ENCODE data around the gene NFASC.

NFASC gene

GRCh38 chr1:204992201-204992997 is 121.7 kb downstream of the NFASC start:
- Histone ChIP-seq H3K9me3 (ENCODE audit: control insufficient read depth, low read length) (no peaks in the 10 kb centered on the region), H3K36me3 (ENCODE audit: control insufficient read depth, insufficient read depth, low read length) (no peaks in the 10 kb centered on the region), H3K27ac (ENCODE audit: low read depth, low read length, severe bottlenecking) (no peak overlapping the region), H3K4me1 (ENCODE audit: control insufficient read depth, insufficient read depth, low read length, poor library complexity, severe bottlenecking) (peaks cover 17% of the 10 kb centered on the region), H3K4me3 (ENCODE audit: extremely low read depth, insufficient read depth, low read length, poor library complexity, severe bottlenecking) (no peak overlapping the region)
- 89 to 98% methylated on average over 10 to 12 of the region's 13 CpGs for WGBS, 2 experiments (ENCODE audit: insufficient coverage in 2 of 2)

DNA sequence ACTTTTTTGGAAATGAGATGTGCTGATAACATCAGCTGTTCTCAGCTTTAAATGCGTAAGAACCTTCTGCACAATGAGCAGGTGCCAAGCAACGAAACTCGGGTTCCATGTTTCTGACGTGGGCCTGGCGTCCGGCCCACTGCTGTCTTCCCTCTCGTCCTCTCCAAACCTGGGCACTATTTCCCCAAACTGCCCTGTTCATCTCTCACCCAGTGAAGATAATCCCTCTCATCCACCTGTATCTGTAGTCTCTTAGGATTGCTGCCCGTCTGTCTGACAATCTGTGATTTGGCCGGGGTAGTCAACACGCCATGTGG is 122.3 kb downstream of the NFASC start:
- Histone ChIP-seq H3K4me3 (ENCODE audit: extremely low read depth, insufficient read depth, low read length, poor library complexity, severe bottlenecking) (no peak overlapping the region), H3K4me1 (ENCODE audit: control insufficient read depth, insufficient read depth, low read length, poor library complexity, severe bottlenecking) (peaks cover 17% of the 10 kb centered on the region), H3K9me3 (ENCODE audit: control insufficient read depth, low read length) (no peaks in the 10 kb centered on the region), H3K36me3 (ENCODE audit: control insufficient read depth, insufficient read depth, low read length) (no peaks in the 10 kb centered on the region), H3K27ac (ENCODE audit: low read depth, low read length, severe bottlenecking) (no peak overlapping the region)
- 93 to 96% methylated on average over 9 to 10 of the region's 10 CpGs for WGBS, 2 experiments (ENCODE audit: insufficient coverage in 2 of 2)

- Histone ChIP-seq H3K9me3 (ENCODE audit: control insufficient read depth, low read length) (no peaks in the 10 kb centered on the region), H3K4me1 (ENCODE audit: control insufficient read depth, insufficient read depth, low read length, poor library complexity, severe bottlenecking) (peaks cover 17% of the 10 kb centered on the region), H3K36me3 (ENCODE audit: control insufficient read depth, insufficient read depth, low read length) (no peaks in the 10 kb centered on the region), H3K4me3 (ENCODE audit: extremely low read depth, insufficient read depth, low read length, poor library complexity, severe bottlenecking) (no peak overlapping the region), H3K27ac (ENCODE audit: low read depth, low read length, severe bottlenecking) (no peak overlapping the region)
- WGBS, 2 experiments (ENCODE audit: insufficient coverage in 2 of 2): 94 to 95% methylated on average over 6 to 9 of the region's 10 CpGs
Observed at GRCh38 chr1:204994086-204994862, 123.6 kb downstream of the NFASC start.

DNA sequence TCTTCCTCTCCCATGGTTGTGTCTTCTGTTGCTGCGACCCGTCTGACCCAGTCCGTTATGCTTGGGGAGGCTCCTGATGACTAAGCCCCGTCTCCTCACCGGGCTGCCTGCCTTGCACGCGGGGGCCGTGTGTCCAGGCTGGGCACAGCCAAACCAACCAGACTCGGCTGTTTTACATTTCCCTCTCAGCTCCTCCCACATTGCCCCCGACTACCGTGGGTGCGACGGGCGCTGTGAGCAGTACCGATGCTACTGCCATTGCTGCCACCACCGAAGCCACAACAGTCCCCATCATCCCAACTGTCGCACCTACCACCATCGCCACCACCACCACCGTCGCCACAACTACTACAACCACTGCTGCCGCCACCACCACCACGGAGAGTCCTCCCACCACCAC is 126.3 kb downstream of the NFASC start:
- Histone ChIP-seq H3K4me1 (ENCODE audit: control insufficient read depth, insufficient read depth, low read length, poor library complexity, severe bottlenecking) (peaks cover 7% of the 10 kb centered on the region), H3K9me3 (ENCODE audit: control insufficient read depth, low read length) (no peaks in the 10 kb centered on the region), H3K36me3 (ENCODE audit: control insufficient read depth, insufficient read depth, low read length) (no peaks in the 10 kb centered on the region), H3K4me3 (ENCODE audit: extremely low read depth, insufficient read depth, low read length, poor library complexity, severe bottlenecking) (no peak overlapping the region), H3K27ac (ENCODE audit: low read depth, low read length, severe bottlenecking) (no peak overlapping the region)
- WGBS, 2 experiments (ENCODE audit: insufficient coverage in 2 of 2): 97% methylated on average over 20 to 21 of the region's 22 CpGs

DNA sequence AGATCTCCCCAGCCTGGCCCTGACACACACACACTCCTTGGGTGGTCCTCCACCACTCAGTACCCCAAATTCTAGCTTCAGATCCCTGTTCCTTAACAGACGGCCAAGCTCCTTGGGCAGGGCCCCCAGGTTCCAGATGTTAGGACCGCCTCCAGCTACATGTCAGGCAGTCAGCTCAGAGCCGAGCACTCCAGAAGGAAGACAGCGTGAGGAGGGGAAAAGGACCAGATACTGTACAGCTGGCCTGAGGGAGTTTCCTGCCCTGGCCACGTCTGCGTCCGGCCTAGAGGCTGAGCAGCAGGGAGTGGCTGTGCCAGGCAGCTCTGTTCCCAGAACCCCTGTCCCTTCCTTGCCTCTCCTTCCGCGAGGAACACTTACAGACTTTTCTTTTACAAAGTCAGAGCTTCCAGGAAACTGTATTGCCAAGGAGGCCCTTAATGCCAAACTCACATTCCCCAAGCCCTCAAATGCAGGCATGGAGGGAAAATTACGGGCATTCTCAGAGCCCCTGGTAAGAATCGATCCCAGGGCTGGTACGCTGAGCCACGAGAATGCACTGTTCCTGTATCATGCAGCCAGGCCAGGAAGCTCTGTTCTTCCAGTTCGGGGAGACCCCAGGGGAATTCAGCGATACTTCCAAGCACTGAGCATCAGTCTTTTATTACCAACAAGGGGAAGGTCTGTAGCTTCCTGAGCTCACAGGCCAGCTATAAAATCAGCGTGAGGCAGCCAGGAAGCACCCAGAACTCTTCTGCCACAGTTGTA is 127.1 kb downstream of the NFASC start:
- Histone ChIP-seq H3K36me3 (ENCODE audit: control insufficient read depth, insufficient read depth, low read length) (no peaks in the 10 kb centered on the region), H3K4me1 (ENCODE audit: control insufficient read depth, insufficient read depth, low read length, poor library complexity, severe bottlenecking) (peaks cover 7% of the 10 kb centered on the region), H3K4me3 (ENCODE audit: extremely low read depth, insufficient read depth, low read length, poor library complexity, severe bottlenecking) (no peak overlapping the region), H3K9me3 (ENCODE audit: control insufficient read depth, low read length) (no peaks in the 10 kb centered on the region), H3K27ac (ENCODE audit: low read depth, low read length, severe bottlenecking) (no peak overlapping the region)
- WGBS, 2 experiments (ENCODE audit: insufficient coverage in 2 of 2): 88 to 89% methylated on average over 16 of the region's 16 CpGs

DNA sequence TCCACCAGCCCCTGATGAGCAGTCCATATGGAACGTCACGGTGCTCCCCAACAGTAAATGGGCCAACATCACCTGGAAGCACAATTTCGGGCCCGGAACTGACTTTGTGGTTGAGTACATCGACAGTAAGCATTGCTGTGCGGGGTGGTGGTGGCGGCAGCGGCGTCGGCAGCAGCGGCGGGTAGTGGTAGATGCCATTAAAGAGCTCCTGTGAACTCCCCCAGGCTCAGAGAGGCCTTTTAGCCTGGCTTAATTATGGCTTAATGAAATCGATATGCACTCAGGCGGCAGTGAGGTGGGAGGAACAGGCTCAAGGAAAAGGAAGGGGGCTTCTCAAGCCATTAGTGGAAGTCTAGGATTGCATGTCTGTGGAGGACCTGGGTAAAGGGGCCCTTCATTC is 130.5 kb downstream of the NFASC start:
- no peaks in the 10 kb centered on the region for H3K36me3 ChIP-seq (ENCODE audit: control insufficient read depth, insufficient read depth, low read length)
- H3K9me3 ChIP-seq (ENCODE audit: control insufficient read depth, low read length): no peaks in the 10 kb centered on the region
- peaks cover 3% of the 10 kb centered on the region for H3K4me1 ChIP-seq (ENCODE audit: control insufficient read depth, insufficient read depth, low read length, poor library complexity, severe bottlenecking)
- 97% methylated on average over 14 of the region's 14 CpGs for WGBS, 2 experiments (ENCODE audit: insufficient coverage in 2 of 2)
- no peak overlapping the region for H3K27ac ChIP-seq (ENCODE audit: low read depth, low read length, severe bottlenecking)
- no peak overlapping the region for H3K4me3 ChIP-seq (ENCODE audit: extremely low read depth, insufficient read depth, low read length, poor library complexity, severe bottlenecking)

DNA sequence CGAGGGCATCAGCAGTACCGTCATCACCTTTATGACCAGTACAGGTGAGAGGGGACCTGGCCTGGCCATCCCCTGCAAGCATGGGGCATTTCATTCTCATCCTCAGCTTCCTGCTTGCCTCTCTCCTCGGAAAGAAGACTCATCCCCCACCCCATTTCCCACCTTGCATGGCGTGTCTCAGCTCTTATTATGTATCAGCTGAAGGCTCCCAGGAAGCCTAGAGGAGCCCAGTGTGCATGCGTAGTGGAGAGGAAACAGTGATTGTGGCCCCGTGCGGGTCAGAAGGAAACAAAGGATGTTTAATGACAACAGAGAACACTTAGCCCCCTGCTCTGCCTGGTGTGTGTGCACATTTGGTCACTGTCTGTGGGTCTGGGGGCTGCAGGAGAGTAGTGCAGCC is 132.0 kb downstream of the NFASC start:
- Histone ChIP-seq H3K4me1 (ENCODE audit: control insufficient read depth, insufficient read depth, low read length, poor library complexity, severe bottlenecking) (peaks cover 3% of the 10 kb centered on the region), H3K36me3 (ENCODE audit: control insufficient read depth, insufficient read depth, low read length) (no peaks in the 10 kb centered on the region), H3K9me3 (ENCODE audit: control insufficient read depth, low read length) (no peaks in the 10 kb centered on the region), H3K27ac (ENCODE audit: low read depth, low read length, severe bottlenecking) (no peak overlapping the region), H3K4me3 (ENCODE audit: extremely low read depth, insufficient read depth, low read length, poor library complexity, severe bottlenecking) (no peak overlapping the region)
- WGBS, 2 experiments (ENCODE audit: insufficient coverage in 2 of 2): 63 to 65% methylated on average over 6 of the region's 7 CpGs

- Histone ChIP-seq H3K4me1 (ENCODE audit: control insufficient read depth, insufficient read depth, low read length, poor library complexity, severe bottlenecking) (peaks cover 3% of the 10 kb centered on the region), H3K9me3 (ENCODE audit: control insufficient read depth, low read length) (no peaks in the 10 kb centered on the region), H3K4me3 (ENCODE audit: extremely low read depth, insufficient read depth, low read length, poor library complexity, severe bottlenecking) (no peak overlapping the region), H3K27ac (ENCODE audit: low read depth, low read length, severe bottlenecking) (no peak overlapping the region), H3K36me3 (ENCODE audit: control insufficient read depth, insufficient read depth, low read length) (no peaks in the 10 kb centered on the region)
- WGBS, 2 experiments (ENCODE audit: insufficient coverage in 2 of 2): 58 to 60% methylated on average over 8 to 9 of the region's 10 CpGs
Observed at GRCh38 chr1:205003358-205004131, 132.9 kb downstream of the NFASC start.

DNA sequence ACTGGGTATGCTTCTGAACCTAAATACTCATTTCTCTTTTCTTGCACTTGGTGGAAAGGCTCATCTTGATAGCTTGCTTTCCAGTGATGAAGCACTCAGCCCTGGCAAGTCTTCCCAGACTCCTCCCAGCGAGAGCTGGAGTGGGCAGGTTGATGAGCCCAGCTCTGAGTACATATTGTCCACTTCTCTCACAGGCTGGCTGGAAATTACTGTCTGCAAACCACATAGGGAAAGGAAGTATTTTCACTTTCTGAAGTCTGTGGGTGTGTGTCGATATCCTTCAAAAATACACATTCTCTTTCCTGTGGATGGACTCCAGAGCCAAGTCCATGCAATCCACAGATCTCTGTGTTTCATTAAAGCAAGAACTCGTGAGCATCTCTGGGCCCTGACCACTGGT is 133.7 kb downstream of the NFASC start:
- WGBS, 2 experiments (ENCODE audit: insufficient coverage in 2 of 2): 96 to 100% methylated on average over 2 of the region's 3 CpGs
- H3K4me1 ChIP-seq (ENCODE audit: control insufficient read depth, insufficient read depth, low read length, poor library complexity, severe bottlenecking): peaks cover 3% of the 10 kb centered on the region
- H3K36me3 ChIP-seq (ENCODE audit: control insufficient read depth, insufficient read depth, low read length): no peaks in the 10 kb centered on the region
- no peaks in the 10 kb centered on the region for H3K9me3 ChIP-seq (ENCODE audit: control insufficient read depth, low read length)
- no peak overlapping the region for H3K27ac ChIP-seq (ENCODE audit: low read depth, low read length, severe bottlenecking)
- H3K4me3 ChIP-seq (ENCODE audit: extremely low read depth, insufficient read depth, low read length, poor library complexity, severe bottlenecking): no peak overlapping the region

DNA sequence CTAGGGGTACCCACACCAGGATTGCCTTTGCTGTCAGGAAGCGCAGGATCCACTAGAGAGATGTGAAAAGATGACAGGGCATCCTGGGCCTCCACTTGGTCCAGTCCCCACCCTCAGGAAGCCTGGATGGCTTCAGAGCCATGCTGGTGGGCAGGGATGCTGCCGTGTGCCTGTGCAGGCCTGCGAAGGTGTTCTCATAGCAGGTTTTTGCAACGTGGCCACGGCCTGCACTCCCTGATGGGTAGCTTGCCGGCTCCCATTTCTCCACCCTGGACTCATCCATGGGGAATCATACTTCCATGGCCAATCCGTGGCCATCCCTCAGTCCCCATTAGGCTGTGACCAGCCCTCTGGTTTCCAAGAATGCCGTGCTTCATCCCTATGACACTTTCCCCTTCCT is 138.2 kb downstream of the NFASC start:
- 89% methylated on average over 3 to 8 of the region's 8 CpGs for WGBS, 2 experiments (ENCODE audit: insufficient coverage in 2 of 2)
- Histone ChIP-seq H3K4me1 (ENCODE audit: control insufficient read depth, insufficient read depth, low read length, poor library complexity, severe bottlenecking) (peaks cover 5% of the 10 kb centered on the region), H3K27ac (ENCODE audit: low read depth, low read length, severe bottlenecking) (no peak overlapping the region)

More for the DNA sequence above, 138.2 kb downstream of the NFASC start:
- H3K9me3 ChIP-seq (ENCODE audit: control insufficient read depth, low read length): no peaks in the 10 kb centered on the region
- no peaks in the 10 kb centered on the region for H3K36me3 ChIP-seq (ENCODE audit: control insufficient read depth, insufficient read depth, low read length)
- no peak overlapping the region for H3K4me3 ChIP-seq (ENCODE audit: extremely low read depth, insufficient read depth, low read length, poor library complexity, severe bottlenecking)
